PC-9 (cell line): ENCODE results near the gene ENO1. TPM values are rescaled to one million over a fixed set of nuclear protein-coding genes. Genes with fewer than 3 reads are reported as not detected.
A peak's percentile ranks its signal among the peaks of the same experiment; 100 is the strongest.

Experiments
- BruUV-seq: library from RNA; stranded (reverse); fragments of 400-500 nt; replicated peaks from 2 replicates; lab custom pipeline; 2021; lab: Mats Ljungman, UMichigan
- CTCF ChIA-PET: fragments of 300-600 bp; sonication (Branson Sonifier 250); formaldehyde crosslinking; loops from one replicate; lab custom pipeline; 2022; ENCODE audit warnings: antibody characterized with exemption; lab: Charles Lee
- POLR2A ChIA-PET: fragments of 300-600 bp; sonication (Branson Sonifier 250); formaldehyde crosslinking; loops from one replicate; lab custom pipeline; 2022; ENCODE audit warnings: antibody characterized with exemption; ENCODE audit not compliant: unreplicated experiment; lab: Charles Lee
- DNase-seq, 2 experiments: peaks; one replicate each; pipeline versions ENCODE4 v3.0.0 to v3.0.0-alpha.2; 2015 to 2022; ENCODE audit warnings: mixed read lengths in 1 of 2
- H2AFZ ChIP-seq: fragments of 200-600 bp; sonication (generic); 2 replicates; pipeline ENCODE4 v1.8.1; 2017; ENCODE audit warnings: antibody characterized with exemption
- H3F3A ChIP-seq: fragments of 200-600 bp; sonication (generic); 2 replicates; pipeline ENCODE4 v1.8.1; 2017; ENCODE audit warnings: antibody characterized with exemption, mild to moderate bottlenecking, low read depth; ENCODE audit not compliant: insufficient read depth
- H3K27ac ChIP-seq: fragments of 200-600 bp; sonication (generic); 2 replicates; pipeline ENCODE4 v1.6.1; 2016; ENCODE audit warnings: mixed run types
- H3K27me3 ChIP-seq: fragments of 200-600 bp; sonication (generic); 2 replicates; pipeline ENCODE4 v1.6.1; 2016; ENCODE audit warnings: low read depth, mixed run types; ENCODE audit not compliant: insufficient read depth
- H3K36me3 ChIP-seq: fragments of 200-600 bp; sonication (generic); 2 replicates; pipeline ENCODE4 v1.6.1; 2016; ENCODE audit warnings: low read depth, mixed run types
- H3K4me1 ChIP-seq: fragments of 200-600 bp; sonication (generic); replicated peaks from 2 replicates; pipeline ENCODE4 v1.6.1; 2016; ENCODE audit warnings: mixed run types; ENCODE audit not compliant: insufficient read depth
- H3K4me2 ChIP-seq: fragments of 200-600 bp; sonication (generic); 2 replicates; pipeline ENCODE4 v1.6.1; 2017; ENCODE audit warnings: mixed run types
- H3K4me3 ChIP-seq: fragments of 200-600 bp; sonication (generic); 2 replicates; pipeline ENCODE4 v1.6.1; 2016; ENCODE audit warnings: mixed run types
- H3K79me2 ChIP-seq: fragments of 200-600 bp; sonication (generic); 2 replicates; pipeline ENCODE4 v1.6.1; 2017; ENCODE audit warnings: low read depth, mixed run types
- H3K9me2 ChIP-seq: fragments of 200-600 bp; sonication (generic); 2 replicates; pipeline ENCODE4 v1.8.1; 2017; ENCODE audit warnings: mild to moderate bottlenecking; ENCODE audit not compliant: insufficient read depth
- H3K9me3 ChIP-seq: fragments of 200-600 bp; sonication (generic); 2 replicates; pipeline ENCODE4 v1.8.1; 2016; ENCODE audit warnings: low read depth; ENCODE audit not compliant: insufficient read depth
- H4K20me1 ChIP-seq: fragments of 200-600 bp; sonication (generic); 2 replicates; pipeline ENCODE4 v1.8.1; 2017; ENCODE audit not compliant: insufficient read depth
- CTCF ChIP-seq: fragments of 200-600 bp; sonication (generic); conservative IDR thresholded peaks from 2 replicates; pipeline ENCODE4 v1.6.1; 2017; ENCODE audit warnings: mixed run types, antibody characterized with exemption, mild to moderate bottlenecking, moderate library complexity
- EZH2 ChIP-seq: fragments of 200-600 bp; sonication (generic); IDR thresholded peaks from 2 replicates; pipeline ENCODE4 v1.8.0; 2017; ENCODE audit warnings: antibody characterized with exemption, low read depth
- intact Hi-C: fragments of 100-400 bp; cut with micrococcal nuclease; formaldehyde crosslinking; loops from one replicate; pipeline ENCODE4 v1.10.0; 2022; ENCODE audit not compliant: unreplicated experiment
- total RNA-seq: library from RNA; stranded (reverse); gene quantifications from 2 replicates; pipeline ENCODE4 v1.2.3, GENCODE V29; 2021

The ENO1 gene
- total RNA-seq, 1 experiment from 2014 or later = 1,902 TPM

- BruUV-seq = no TSS peak
- CTCF ChIA-PET = no interaction called here
Measured at GRCh38 chr1:8874230-8875201, 4.0 kb downstream of the ENO1 start.

GRCh38 chr1:8873506-8874229 lies 4.8 kb downstream of the ENO1 start:
- peaks cover 92% of the 10 kb centered on the region for H3K79me2 ChIP-seq
- peak overlapping the region; percentile 85 for H3K4me2 ChIP-seq
- intact Hi-C loops = loop anchor here (1.0 to 5.0 kb wide), 3 partner anchors 15 to 114 kb away; no protein-coding TSS in a partner anchor
- no peaks in the 10 kb centered on the region for H3K27me3 ChIP-seq
- H3K9me2 ChIP-seq = no peaks in the 10 kb centered on the region
- BruUV-seq = TSS peak; percentile 38
- peak; percentile 91 to 95 for DNase-seq
- peak overlapping the region; percentile 96 for H3K27ac ChIP-seq
- H4K20me1 ChIP-seq = peaks cover 85% of the 10 kb centered on the region
- ChIA-PET CTCF (no interaction called here), POLR2A (interaction anchor here (0.6 to 0.7 kb wide), 7 partner anchors 10 to 673 kb away, joined by 3 to 4 read pairs (median 3); no protein-coding TSS in a partner anchor)
- H2AFZ ChIP-seq = no peak overlapping the region
- peaks cover 71% of the 10 kb centered on the region for H3K36me3 ChIP-seq
- peaks cover 94% of the 10 kb centered on the region for H3F3A ChIP-seq
- H3K9me3 ChIP-seq = no peaks in the 10 kb centered on the region
- H3K4me3 ChIP-seq = peak overlapping the region; percentile 91; the same call in 1 of the 2 replicates
- TF ChIP-seq EZH2 = no peak
- TF ChIP-seq CTCF = no peak
- peaks cover 46% of the 10 kb centered on the region for H3K4me1 ChIP-seq

More at GRCh38 chr1:8874230-8875201, 4.0 kb downstream of the ENO1 start:
- no peak for DNase-seq
- TF ChIP-seq EZH2 = no peak
- no peak for TF ChIP-seq CTCF
- Histone ChIP-seq H3K9me3 (no peaks in the 10 kb centered on the region), H3F3A (peaks cover 88% of the 10 kb centered on the region), H3K4me3 (peak overlapping the region; percentile 91; the same call in 1 of the 2 replicates), H2AFZ (no peak overlapping the region), H3K4me2 (peak overlapping the region; percentile 85), H3K27me3 (no peaks in the 10 kb centered on the region), H3K4me1 (peaks cover 49% of the 10 kb centered on the region), H3K27ac (peak overlapping the region; percentile 96), H3K79me2 (peaks cover 85% of the 10 kb centered on the region), H3K36me3 (peaks cover 65% of the 10 kb centered on the region), H4K20me1 (peaks cover 77% of the 10 kb centered on the region), H3K9me2 (no peaks in the 10 kb centered on the region)
- intact Hi-C loops = loop anchor here (5.0 kb wide), 1 partner anchor 113 kb away; no protein-coding TSS in a partner anchor
- POLR2A ChIA-PET = interaction anchor here (0.6 to 0.7 kb wide), 3 partner anchors 9 to 29 kb away, joined by 3 to 4 read pairs (median 3); no protein-coding TSS in a partner anchor

- Histone ChIP-seq H2AFZ (no peak overlapping the region), H3K4me1 (peaks cover 46% of the 10 kb centered on the region), H3F3A (peaks cover 96% of the 10 kb centered on the region), H3K27me3 (no peaks in the 10 kb centered on the region), H4K20me1 (peaks cover 92% of the 10 kb centered on the region), H3K27ac (peak overlapping the region; percentile 66), H3K36me3 (peaks cover 75% of the 10 kb centered on the region), H3K9me3 (no peaks in the 10 kb centered on the region), H3K4me2 (peak overlapping the region; percentile 85), H3K9me2 (no peaks in the 10 kb centered on the region), H3K79me2 (peaks cover 92% of the 10 kb centered on the region), H3K4me3 (peak overlapping the region; percentile 35; the same call in 1 of the 2 replicates)
- CTCF ChIA-PET = no interaction called here
- POLR2A ChIA-PET = interaction anchor here (0.6 kb wide), 3 partner anchors 114 to 672 kb away, joined by 3 to 4 read pairs (median 4); no protein-coding TSS in a partner anchor
- no peak for TF ChIP-seq EZH2
- TF ChIP-seq CTCF = no peak
- BruUV-seq = no TSS peak
- no peak for DNase-seq
- intact Hi-C loops = loop anchor here (1.0 to 5.0 kb wide), 3 partner anchors 14 to 114 kb away; no protein-coding TSS in a partner anchor
Measured at GRCh38 chr1:8873001-8873400, 5.5 kb downstream of the ENO1 start.
